Measurements from ENCODE around the gene PPP1R1C. TPM values are rescaled to one million over a fixed set of nuclear protein-coding genes. Genes with fewer than 3 reads are reported as not detected.
"Not testable (repeated sequence)": the region's sequence is repeated elsewhere in the genome, so short reads cannot be mapped to it uniquely, and the experiment has no call there.

Gene PPP1R1C
- total and polyA plus RNA-seq, 3 donors from 2014 or later = 16.4 to 98.9 (median 26.2) TPM

DNA sequence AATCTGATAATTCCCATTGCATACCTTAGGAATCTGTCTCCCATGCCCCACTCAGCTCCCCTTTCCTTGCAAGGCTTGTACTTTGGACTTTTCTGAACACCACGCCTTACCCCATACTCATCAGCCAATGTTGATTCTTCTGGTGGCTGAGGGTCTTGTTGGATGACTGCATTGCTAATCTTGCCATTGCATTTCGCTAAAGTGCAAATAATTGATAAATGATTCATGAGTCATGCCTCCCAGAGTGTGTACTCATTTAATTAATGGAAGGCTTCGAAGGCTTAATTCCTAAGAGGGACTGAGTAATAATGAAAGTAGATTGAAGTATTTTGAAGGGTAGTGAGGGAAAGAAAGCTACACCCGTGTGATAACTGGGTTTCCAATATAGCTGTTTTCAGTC is 28.0 kb upstream of the PPP1R1C start:
- Histone ChIP-seq H3K4me1 (peaks cover 4% of the 10 kb centered on the region), H3K27ac (no peak overlapping the region), H3K9me3 (no peaks in the 10 kb centered on the region), H3K36me3 (ENCODE audit: low read depth, missing control alignments) (no peaks in the 10 kb centered on the region), H3K27me3 (no peaks in the 10 kb centered on the region), H3K4me3 (no peak overlapping the region)
- TF ChIP-seq, protein P1, sequence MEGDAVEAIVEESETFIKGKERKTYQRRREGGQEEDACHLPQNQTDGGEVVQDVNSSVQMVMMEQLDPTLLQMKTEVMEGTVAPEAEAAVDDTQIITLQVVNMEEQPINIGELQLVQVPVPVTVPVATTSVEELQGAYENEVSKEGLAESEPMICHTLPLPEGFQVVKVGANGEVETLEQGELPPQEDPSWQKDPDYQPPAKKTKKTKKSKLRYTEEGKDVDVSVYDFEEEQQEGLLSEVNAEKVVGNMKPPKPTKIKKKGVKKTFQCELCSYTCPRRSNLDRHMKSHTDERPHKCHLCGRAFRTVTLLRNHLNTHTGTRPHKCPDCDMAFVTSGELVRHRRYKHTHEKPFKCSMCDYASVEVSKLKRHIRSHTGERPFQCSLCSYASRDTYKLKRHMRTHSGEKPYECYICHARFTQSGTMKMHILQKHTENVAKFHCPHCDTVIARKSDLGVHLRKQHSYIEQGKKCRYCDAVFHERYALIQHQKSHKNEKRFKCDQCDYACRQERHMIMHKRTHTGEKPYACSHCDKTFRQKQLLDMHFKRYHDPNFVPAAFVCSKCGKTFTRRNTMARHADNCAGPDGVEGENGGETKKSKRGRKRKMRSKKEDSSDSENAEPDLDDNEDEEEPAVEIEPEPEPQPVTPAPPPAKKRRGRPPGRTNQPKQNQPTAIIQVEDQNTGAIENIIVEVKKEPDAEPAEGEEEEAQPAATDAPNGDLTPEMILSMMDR (IDR thresholded peaks at IDR 0.05) = no peak
- TF ChIP-seq POLR2A (IDR thresholded peaks at IDR 0.05) = no peak
- DNase-seq = no peak
- intact Hi-C loops (cut with DNase I; ENCODE audit: low total_unique reads) = no loop called here
- 79 to 94% methylated on average over 4 of the region's 4 CpGs for WGBS, 2 donors

DNA sequence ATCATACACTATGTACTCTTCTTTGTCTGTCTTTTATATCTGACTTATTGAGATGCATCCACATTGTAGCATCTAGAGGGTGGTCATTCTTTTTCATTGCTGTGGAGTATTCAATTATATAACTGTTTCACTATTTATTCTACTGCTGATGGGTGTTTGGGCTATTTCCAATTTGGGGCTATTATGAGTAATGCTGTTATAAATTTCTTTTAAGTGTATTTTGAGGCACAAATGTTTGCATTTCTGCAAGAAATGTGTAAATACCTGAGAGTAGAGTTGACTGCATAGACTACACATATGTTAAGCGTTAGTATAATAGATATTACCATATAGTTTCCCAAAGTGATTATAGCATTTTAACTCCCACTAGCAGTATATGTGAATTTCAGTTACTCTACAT is 26.9 kb upstream of the PPP1R1C start:
- H3K27me3 ChIP-seq = no peaks in the 10 kb centered on the region
- no peak overlapping the region for H3K27ac ChIP-seq
- H3K36me3 ChIP-seq (ENCODE audit: low read depth, missing control alignments) = no peaks in the 10 kb centered on the region
- no peak for TF ChIP-seq POLR2A (IDR thresholded peaks at IDR 0.05)
- TF ChIP-seq, protein P1 (IDR thresholded peaks at IDR 0.05) = no peak
- H3K4me3 ChIP-seq = no peak overlapping the region
- WGBS, 2 donors = 97 to 100% methylated on average over 1 of the region's 1 CpG
- no peaks in the 10 kb centered on the region for H3K9me3 ChIP-seq
- H3K4me1 ChIP-seq = peaks cover 3% of the 10 kb centered on the region
- no peak for DNase-seq
- intact Hi-C loops (cut with DNase I; ENCODE audit: low total_unique reads) = no loop called here

DNA sequence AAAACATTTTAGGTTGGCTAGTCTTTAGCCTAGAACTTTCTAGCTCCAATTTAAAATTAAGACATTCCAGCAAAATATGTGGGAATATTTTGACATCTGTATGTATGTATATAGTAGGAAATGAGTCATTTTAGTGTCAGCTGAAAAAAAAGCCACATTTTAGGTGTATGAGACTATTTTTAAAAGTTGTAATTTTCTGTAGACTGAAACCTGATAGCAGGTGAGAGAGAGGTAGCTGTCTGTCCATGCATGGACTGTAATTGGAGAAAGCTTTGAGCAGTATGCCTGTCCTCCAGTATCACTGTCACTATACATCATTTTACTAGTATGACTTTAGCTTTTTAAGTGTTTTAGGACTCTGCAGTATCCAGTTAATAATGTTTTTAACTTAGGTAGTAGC is 26.1 kb upstream of the PPP1R1C start:
- Histone ChIP-seq H3K36me3 (ENCODE audit: low read depth, missing control alignments) (no peaks in the 10 kb centered on the region), H3K4me1 (no peaks in the 10 kb centered on the region), H3K4me3 (no peak overlapping the region), H3K9me3 (no peaks in the 10 kb centered on the region), H3K27me3 (no peaks in the 10 kb centered on the region), H3K27ac (no peak overlapping the region)
- no peak for TF ChIP-seq POLR2A (IDR thresholded peaks at IDR 0.05)
- intact Hi-C loops (cut with DNase I; ENCODE audit: low total_unique reads) = no loop called here
- no peak for DNase-seq

DNA sequence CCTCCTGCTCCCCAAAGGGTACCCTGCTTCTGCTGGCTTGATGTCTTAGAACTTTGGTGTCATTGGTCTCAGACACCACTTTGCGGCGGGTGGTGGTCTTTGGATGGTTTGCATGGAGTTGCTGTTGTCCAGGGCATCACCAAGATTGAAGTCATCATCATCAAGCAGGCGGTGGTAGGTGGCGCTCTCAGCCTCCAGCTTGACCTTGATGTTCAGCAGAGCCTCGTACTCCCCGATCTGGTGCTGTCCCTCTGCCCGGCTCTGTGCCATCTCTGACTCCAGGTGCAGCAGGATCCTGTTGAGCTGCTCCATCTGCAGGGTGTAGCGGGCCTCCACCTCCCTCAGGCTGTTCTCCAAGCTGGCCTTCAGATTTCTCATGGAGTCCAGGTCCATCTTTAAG is 24.5 kb upstream of the PPP1R1C start:
- WGBS, 2 donors = 96 to 97% methylated on average over 8 of the region's 8 CpGs
- intact Hi-C loops (cut with DNase I; ENCODE audit: low total_unique reads) = not testable (repeated sequence)

DNA sequence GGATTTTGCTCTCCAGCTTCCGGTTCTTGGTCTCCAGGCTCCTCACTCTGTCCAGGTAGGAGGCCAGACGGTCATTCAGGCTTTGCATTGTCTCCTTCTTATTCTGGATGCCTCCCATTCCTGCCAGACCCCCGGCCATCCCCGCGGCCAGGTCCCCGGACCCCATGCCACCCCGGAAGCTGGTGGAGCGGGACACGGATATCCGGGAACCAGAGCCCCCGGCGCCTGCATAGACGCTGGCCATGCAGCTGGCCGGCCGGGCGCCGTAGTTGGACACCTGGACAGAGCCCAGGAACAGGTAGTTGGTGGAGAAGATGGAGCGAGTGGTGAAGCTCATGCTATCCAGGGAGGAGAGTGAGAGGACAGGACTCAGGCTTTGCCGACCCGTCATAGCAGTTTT is 23.5 kb upstream of the PPP1R1C start:
- TF ChIP-seq, protein P1 (IDR thresholded peaks at IDR 0.05) = no peak
- TF ChIP-seq POLR2A (IDR thresholded peaks at IDR 0.05) = no peak
- WGBS, 2 donors = 63 to 73% methylated on average over 5 to 20 of the region's 20 CpGs
- no peak for DNase-seq
- H3K9me3 ChIP-seq = no peaks in the 10 kb centered on the region
- H3K4me3 ChIP-seq = no peak overlapping the region
- no peaks in the 10 kb centered on the region for H3K4me1 ChIP-seq
- no peaks in the 10 kb centered on the region for H3K36me3 ChIP-seq (ENCODE audit: low read depth, missing control alignments)
- H3K27me3 ChIP-seq = no peaks in the 10 kb centered on the region
- intact Hi-C loops (cut with DNase I; ENCODE audit: low total_unique reads) = no loop called here
- no peak overlapping the region for H3K27ac ChIP-seq

More for the DNA sequence above, 24.5 kb upstream of the PPP1R1C start:
- not testable (repeated sequence) for DNase-seq; H3K4me3 ChIP-seq; H3K27ac ChIP-seq; H3K9me3 ChIP-seq; H3K27me3 ChIP-seq; H3K4me1 ChIP-seq; H3K36me3 ChIP-seq (ENCODE audit: low read depth, missing control alignments)

DNA sequence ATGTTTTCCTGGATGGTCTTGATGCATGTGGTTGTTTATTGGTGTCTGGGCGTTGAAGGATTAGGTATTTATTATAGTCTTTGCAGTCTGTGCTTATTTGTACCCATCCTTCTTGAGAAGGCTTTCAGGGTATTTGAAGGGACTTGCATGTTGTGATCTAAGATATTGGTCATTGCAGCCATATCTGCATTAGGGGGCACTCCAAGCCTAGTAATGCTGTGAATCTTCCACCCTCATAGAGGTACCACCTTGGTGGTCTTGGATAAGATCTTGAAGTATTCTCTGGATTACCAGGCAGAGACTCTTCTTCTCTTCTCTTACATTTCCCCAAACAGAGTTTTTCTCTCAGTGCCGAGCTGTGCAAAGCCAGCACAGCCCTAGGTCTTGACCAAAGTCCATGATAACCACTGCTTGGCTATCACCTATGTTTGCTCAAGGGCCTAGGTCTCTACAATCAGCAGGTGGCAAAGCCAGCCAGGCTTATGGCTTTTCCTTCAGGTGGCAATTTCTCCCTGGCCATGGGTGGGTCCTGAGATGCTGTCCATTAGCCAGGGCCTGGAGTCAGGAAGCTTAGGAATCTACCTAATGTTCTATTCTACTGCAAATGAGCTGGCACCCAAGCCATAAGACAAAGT is 15.4 kb upstream of the PPP1R1C start:
- no peaks in the 10 kb centered on the region for H3K36me3 ChIP-seq (ENCODE audit: low read depth, missing control alignments)
- no peaks in the 10 kb centered on the region for H3K27me3 ChIP-seq
- no peak overlapping the region for H3K4me3 ChIP-seq
- H3K9me3 ChIP-seq = no peaks in the 10 kb centered on the region
- WGBS, 2 donors = 94 to 95% methylated on average over 2 of the region's 2 CpGs
- no peak for DNase-seq
- TF ChIP-seq, protein P1 (IDR thresholded peaks at IDR 0.05) = no peak
- TF ChIP-seq POLR2A (IDR thresholded peaks at IDR 0.05) = no peak
- no peaks in the 10 kb centered on the region for H3K4me1 ChIP-seq
- intact Hi-C loops (cut with DNase I; ENCODE audit: low total_unique reads) = no loop called here
- H3K27ac ChIP-seq = no peak overlapping the region

Measured in testis (tissue), 3 donors.